ENCODE data around the gene POMC.
A peak's percentile ranks its signal among the peaks of the same experiment; 100 is the strongest.

DNA sequence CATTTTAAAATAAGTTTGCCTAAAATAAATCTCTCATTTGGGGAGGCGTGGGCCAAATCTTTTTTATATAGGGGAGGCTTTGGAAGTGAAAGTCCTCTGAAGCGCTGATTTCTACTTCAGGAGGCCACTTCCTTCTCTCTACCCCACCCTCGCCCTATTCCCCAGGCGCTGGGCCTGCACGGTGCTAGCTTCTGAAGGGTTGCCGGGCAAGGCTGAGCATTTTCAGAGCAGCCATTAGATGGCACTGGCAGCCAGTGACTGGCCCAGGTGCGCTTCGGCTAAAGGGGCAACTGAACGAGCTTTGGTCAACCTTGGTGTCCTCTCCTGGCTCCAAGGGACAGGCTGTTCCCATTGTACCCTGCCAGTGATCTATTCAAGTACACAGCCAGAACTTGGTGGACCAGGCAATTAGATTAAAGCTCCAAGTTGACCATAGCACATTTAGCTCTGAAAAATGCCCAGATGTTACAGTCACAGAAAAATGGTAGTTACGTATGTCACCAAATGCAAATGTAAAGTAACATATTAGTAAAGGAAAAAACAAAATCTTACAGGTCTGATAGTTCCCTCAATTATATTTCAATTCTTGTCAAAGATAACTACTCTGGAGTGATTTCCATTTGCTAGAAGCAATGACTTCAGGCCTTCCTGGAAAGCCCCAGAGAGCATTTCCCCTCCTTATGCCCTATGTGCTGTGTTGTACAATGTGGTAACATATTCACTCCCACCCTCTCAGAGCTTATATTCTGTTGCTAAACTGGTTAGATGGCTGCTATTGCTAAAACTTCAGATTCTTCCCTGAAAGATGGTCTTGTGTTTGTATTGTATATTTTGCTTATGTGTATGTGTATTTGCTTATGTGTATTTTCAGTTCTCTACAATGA is 2.1 kb downstream of the POMC start:
- TF ChIP-seq CTCF (IDR thresholded peaks at IDR 0.05) (peak in 1 of 2 donors; percentile 16), EP300 (IDR thresholded peaks at IDR 0.05) (no peak), POLR2AphosphoS5 (IDR thresholded peaks at IDR 0.05) (no peak), POLR2A (IDR thresholded peaks at IDR 0.05) (no peak)
